Tibial nerve (tissue), 4 donors: ENCODE results near the gene POLDIP2. TPM values are rescaled to one million over a fixed set of nuclear protein-coding genes. Genes with fewer than 3 reads are reported as not detected.
"Not testable (repeated sequence)": the region's sequence is repeated elsewhere in the genome, so short reads cannot be mapped to it uniquely, and the experiment has no call there.

Source experiments
- DNase-seq, 2 donors: peaks; one replicate each; pipeline ENCODE4 v3.0.0-alpha.2; 2019; ENCODE audit warnings: low spot score in 2 of 2
- H3K27ac ChIP-seq, 4 donors: fragments of 200-600 bp; sonication (generic) in 3 of 4; one replicate each; pipeline ENCODE4 v1.5.1; 2017 to 2019; ENCODE audit warnings: mild to moderate bottlenecking in 1 of 4
- H3K27me3 ChIP-seq, 2 donors: fragments of 200-600 bp; sonication (generic) in 1 of 2; one replicate each; pipeline versions ENCODE4 v1.5.1 to v1.6.0; 2017 to 2019
- H3K36me3 ChIP-seq, 3 donors: fragments of 200-600 bp; sonication (generic); one replicate each; pipeline ENCODE4 v1.5.1; 2018 to 2019
- H3K4me1 ChIP-seq, 4 donors: fragments of 200-600 bp; sonication (generic) in 3 of 4; one replicate each; pipeline ENCODE4 v1.5.1; 2017 to 2019
- H3K4me3 ChIP-seq, 4 donors: fragments of 200-600 bp; sonication (generic) in 3 of 4; one replicate each; pipeline ENCODE4 v1.5.1; 2017 to 2019; ENCODE audit warnings: mild to moderate bottlenecking in 1 of 4, moderate library complexity in 1 of 4
- H3K9me3 ChIP-seq, 4 donors: fragments of 200-600 bp; sonication (generic) in 3 of 4; one replicate each; pipeline ENCODE4 v1.5.1; 2017 to 2019
- CTCF ChIP-seq, 5 experiments: fragments of 200-600 bp in 3 of 5; fragments of 450-650 bp in 2 of 5; sonication (generic) in 3 of 5; IDR thresholded peaks; one replicate each; pipeline ENCODE4 v1.5.1; 2016 to 2019; ENCODE audit warnings: antibody characterized with exemption in 5 of 5, mild to moderate bottlenecking in 3 of 5, moderate library complexity in 2 of 5
- EP300 ChIP-seq, 2 donors: sonication (generic); formaldehyde crosslinking; IDR thresholded peaks; one replicate each; pipeline ENCODE4 v1.6.1; 2017; ENCODE audit warnings: antibody characterized with exemption in 2 of 2, mild to moderate bottlenecking in 1 of 2
- POLR2A ChIP-seq, 2 donors: fragments of 450-650 bp; IDR thresholded peaks; one replicate each; pipeline ENCODE4 v1.6.1; 2017; ENCODE audit warnings: antibody characterized with exemption in 2 of 2, mild to moderate bottlenecking in 2 of 2, moderate library complexity in 2 of 2
- WGBS, 2 donors: methylation state at CpG; one replicate each; pipeline ENCODE4 v1.1.5; 2018; 5-methylcytosine and 5-hydroxymethylcytosine counted together
- total RNA-seq, 4 donors: library from RNA; depleted of rRNA; stranded (reverse); fragments of >200 nt; gene quantifications; one replicate each; pipeline ENCODE4 v1.1.0, GENCODE V29; 2016

POLDIP2 gene
- total RNA-seq, 4 donors from 2014 or later: 56.5 to 87.9 (median 66.6) TPM

DNA sequence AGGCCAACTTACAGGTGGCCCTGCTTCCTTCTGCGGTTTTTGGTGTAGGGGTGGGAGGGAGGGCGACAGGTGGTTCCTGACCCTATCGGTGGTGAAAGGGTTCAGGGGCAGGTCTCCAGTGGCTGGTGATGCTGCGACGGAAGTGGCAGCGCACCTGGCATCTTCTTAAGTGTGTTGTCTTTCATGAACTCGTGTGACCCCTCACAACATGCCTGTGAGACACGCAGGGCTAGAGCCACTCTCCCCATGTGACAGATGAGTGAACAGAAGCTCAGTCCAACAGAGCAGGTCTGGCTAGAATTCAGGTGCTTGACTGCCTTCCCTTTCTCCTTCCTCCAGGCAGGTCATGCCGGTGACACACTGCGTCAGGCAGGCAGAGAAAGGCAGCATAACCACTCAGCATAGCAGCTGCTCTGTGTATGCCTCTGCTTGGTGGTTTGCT lies 13.8 kb downstream of the POLDIP2 start:
- Histone ChIP-seq H3K36me3 (peaks cover 15 to 99% (median 30%) of the 10 kb centered on the region in 3 donors), H3K27ac (no peak overlapping the region), H3K4me1 (peaks cover 0 to 13% (median 0%) of the 10 kb centered on the region in 4 donors), H3K4me3 (no peak overlapping the region), H3K9me3 (no peaks in the 10 kb centered on the region), H3K27me3 (no peaks in the 10 kb centered on the region)
- DNase-seq: no peak
- TF ChIP-seq POLR2A (IDR thresholded peaks at IDR 0.05) (no peak), CTCF (IDR thresholded peaks at IDR 0.05) (no peak), EP300 (IDR thresholded peaks at IDR 0.05) (no peak)
- WGBS, 2 donors: 79 to 86% methylated on average over 10 of the region's 10 CpGs

GRCh38 chr17:28342313-28342712 lies 15.0 kb downstream of the POLDIP2 start:
- no peaks in the 10 kb centered on the region for H3K9me3 ChIP-seq
- H3K4me3 ChIP-seq: no peak overlapping the region
- 88 to 93% methylated on average over 13 to 14 of the region's 14 CpGs for WGBS, 2 donors
- peaks cover 12 to 89% (median 29%) of the 10 kb centered on the region in 3 donors for H3K36me3 ChIP-seq
- H3K27ac ChIP-seq: no peak overlapping the region
- TF ChIP-seq POLR2A (IDR thresholded peaks at IDR 0.05) (no peak), CTCF (IDR thresholded peaks at IDR 0.05) (no peak)
- no peak for DNase-seq
- H3K27me3 ChIP-seq: no peaks in the 10 kb centered on the region
- H3K4me1 ChIP-seq: peaks cover 0 to 20% (median 0%) of the 10 kb centered on the region in 4 donors

GRCh38 chr17:28341516-28341915 lies 15.8 kb downstream of the POLDIP2 start:
- WGBS, 2 donors: 93% methylated on average over 11 of the region's 11 CpGs
- no peaks in the 10 kb centered on the region for H3K9me3 ChIP-seq
- no peak for TF ChIP-seq POLR2A (IDR thresholded peaks at IDR 0.05)
- TF ChIP-seq CTCF (IDR thresholded peaks at IDR 0.05): no peak
- TF ChIP-seq EP300 (IDR thresholded peaks at IDR 0.05): no peak
- no peak overlapping the region for H3K27ac ChIP-seq
- H3K27me3 ChIP-seq: no peaks in the 10 kb centered on the region
- no peak overlapping the region for H3K4me3 ChIP-seq
- peaks cover 12 to 81% (median 27%) of the 10 kb centered on the region in 3 donors for H3K36me3 ChIP-seq
- no peak for DNase-seq
- H3K4me1 ChIP-seq: peaks cover 0 to 23% (median 5%) of the 10 kb centered on the region in 4 donors

DNA sequence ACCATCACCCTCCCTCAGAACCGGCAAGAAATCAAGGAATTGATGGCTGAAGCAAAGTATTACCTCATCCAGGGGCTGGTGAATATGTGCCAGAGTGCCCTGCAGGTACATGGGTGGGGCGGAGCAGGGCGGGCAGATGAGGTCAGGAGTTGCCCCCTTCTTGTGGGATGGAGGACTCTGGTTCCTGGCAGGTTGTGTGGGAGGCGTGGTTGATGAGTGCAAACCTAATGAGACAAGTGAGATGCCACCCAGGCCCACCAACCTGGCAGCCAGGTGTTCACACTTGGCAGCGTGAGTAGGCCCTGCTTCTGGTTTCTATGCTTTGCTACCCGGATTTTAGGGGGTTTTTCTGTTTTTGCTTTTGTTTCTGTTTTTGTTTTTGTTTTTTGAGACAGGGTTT lies 17.0 kb downstream of the POLDIP2 start:
- H3K9me3 ChIP-seq: no peaks in the 10 kb centered on the region
- DNase-seq: no peak
- H3K36me3 ChIP-seq: peaks cover 12 to 69% (median 21%) of the 10 kb centered on the region in 3 donors
- no peaks in the 10 kb centered on the region for H3K27me3 ChIP-seq
- H3K4me3 ChIP-seq: no peak overlapping the region
- WGBS, 2 donors: 85 to 96% methylated on average over 6 of the region's 6 CpGs
- no peak for TF ChIP-seq EP300 (IDR thresholded peaks at IDR 0.05)
- no peak for TF ChIP-seq POLR2A (IDR thresholded peaks at IDR 0.05)
- TF ChIP-seq CTCF (IDR thresholded peaks at IDR 0.05): no peak
- H3K4me1 ChIP-seq: peaks cover 0 to 30% (median 9%) of the 10 kb centered on the region in 4 donors
- no peak overlapping the region for H3K27ac ChIP-seq

- H3K27ac ChIP-seq: no peak overlapping the region
- DNase-seq: no peak
- no peak overlapping the region for H3K4me3 ChIP-seq
- no peaks in the 10 kb centered on the region for H3K27me3 ChIP-seq
- no peaks in the 10 kb centered on the region for H3K9me3 ChIP-seq
- WGBS, 2 donors: 87 to 93% methylated on average over 15 of the region's 15 CpGs
- H3K4me1 ChIP-seq: peaks cover 0 to 34% (median 12%) of the 10 kb centered on the region in 4 donors
- no peak for TF ChIP-seq CTCF (IDR thresholded peaks at IDR 0.05)
- no peak for TF ChIP-seq EP300 (IDR thresholded peaks at IDR 0.05)
- no peak for TF ChIP-seq POLR2A (IDR thresholded peaks at IDR 0.05)
- H3K36me3 ChIP-seq: peaks cover 10 to 60% (median 21%) of the 10 kb centered on the region in 3 donors
Observed at GRCh38 chr17:28339431-28339830, 17.9 kb downstream of the POLDIP2 start.

DNA sequence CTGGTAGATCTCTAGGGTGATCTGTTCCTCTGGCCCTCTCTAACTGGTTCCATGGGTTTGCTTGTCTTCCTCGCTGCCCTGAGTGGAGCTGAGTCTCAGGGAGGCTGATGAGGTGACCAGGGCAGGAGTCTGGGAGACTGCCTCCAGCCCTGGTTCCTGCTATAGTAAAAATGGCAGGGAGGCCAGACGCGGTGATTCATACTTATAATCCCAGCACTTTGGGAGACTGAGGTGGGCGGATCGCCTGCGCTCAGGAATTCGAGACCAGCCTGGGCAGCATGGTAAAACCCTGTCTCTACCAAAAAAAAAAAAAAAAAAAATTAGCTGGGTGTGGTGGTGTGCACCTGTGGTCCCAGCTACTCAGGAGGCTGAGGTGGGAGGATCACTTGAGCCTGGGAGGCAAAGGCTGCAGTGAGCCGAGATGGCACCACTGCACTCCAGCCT lies 18.5 kb downstream of the POLDIP2 start:
- not testable (repeated sequence) for DNase-seq, H3K9me3 ChIP-seq, H3K27me3 ChIP-seq, H3K4me3 ChIP-seq
- H3K4me1 ChIP-seq: peaks cover 3 to 40% (median 17%) of the 10 kb centered on the region in 4 donors
- H3K27ac ChIP-seq: peak overlapping the region in 1 of 4 donors; percentile 39
- peaks cover 10 to 54% (median 17%) of the 10 kb centered on the region in 3 donors for H3K36me3 ChIP-seq
- WGBS, 2 donors: 85 to 90% methylated on average over 8 of the region's 8 CpGs
